ENCODE data around the gene RNF144A. TPM values are rescaled to one million over a fixed set of nuclear protein-coding genes. Genes with fewer than 3 reads are reported as not detected.

Gene RNF144A
- total RNA-seq, 1 experiment from 2014 or later = 3.0 TPM

GRCh38 chr2:7007488-7007845 lies 90.3 kb downstream of the RNF144A start:
- Histone ChIP-seq H3K4me1 (no peaks in the 10 kb centered on the region), H3K36me3 (ENCODE audit: control insufficient read depth, insufficient read depth, low read length) (no peaks in the 10 kb centered on the region), H3K27me3 (replicated peaks; ENCODE audit: control insufficient read depth, insufficient read depth, low read length) (no peaks in the 10 kb centered on the region), H3K9me3 (no peaks in the 10 kb centered on the region), H3K4me3 (ENCODE audit: low read depth, low read length) (no peak overlapping the region)
- ChIA-PET CTCF (interaction anchor here (1.1 kb wide), 2 partner anchors 85 to 91 kb away, joined by 3 to 4 read pairs; no protein-coding TSS in a partner anchor), POLR2A (no interaction called here)
- Mint-ChIP-seq H3K4me3 (ENCODE audit: unreplicated experiment) (no peak overlapping the region), H3K4me1 (ENCODE audit: low read depth, unreplicated experiment) (no peaks in the 10 kb centered on the region), H3K27ac (ENCODE audit: unreplicated experiment) (no peak overlapping the region), H3K9me3 (ENCODE audit: unreplicated experiment) (no peaks in the 10 kb centered on the region), H3K27me3 (ENCODE audit: insufficient read depth, unreplicated experiment) (peaks cover 2% of the 10 kb centered on the region), H3K36me3 (ENCODE audit: insufficient read depth, unreplicated experiment) (no peaks in the 10 kb centered on the region)
- BruUV-seq (replicated peaks) = no TSS peak
- TF ChIP-seq CTCF (IDR thresholded peaks at IDR 0.05; ENCODE audit: insufficient read depth in 1 of 2, low read depth in 1 of 2, low read length in 1 of 2, severe bottlenecking in 1 of 2, unreplicated experiment in 1 of 2) = no peak
- DNase-seq = no peak
- intact Hi-C loops (cut with micrococcal nuclease; ENCODE audit: unreplicated experiment) = no loop called here

- Mint-ChIP-seq H3K27ac (ENCODE audit: unreplicated experiment) (no peak overlapping the region), H3K9me3 (ENCODE audit: unreplicated experiment) (no peaks in the 10 kb centered on the region), H3K36me3 (ENCODE audit: insufficient read depth, unreplicated experiment) (no peaks in the 10 kb centered on the region), H3K27me3 (ENCODE audit: insufficient read depth, unreplicated experiment) (peaks cover 2% of the 10 kb centered on the region), H3K4me1 (ENCODE audit: low read depth, unreplicated experiment) (no peaks in the 10 kb centered on the region), H3K4me3 (ENCODE audit: unreplicated experiment) (no peak overlapping the region)
- ChIA-PET CTCF (interaction anchor here (1.1 kb wide), 2 partner anchors 86 to 92 kb away, joined by 3 to 4 read pairs; no protein-coding TSS in a partner anchor), POLR2A (no interaction called here)
- peak in 1 of 2 experiments; percentile 9 for TF ChIP-seq CTCF (IDR thresholded peaks at IDR 0.05; ENCODE audit: insufficient read depth in 1 of 2, low read depth in 1 of 2, low read length in 1 of 2, severe bottlenecking in 1 of 2, unreplicated experiment in 1 of 2)
- H3K4me3 ChIP-seq (ENCODE audit: low read depth, low read length) = no peak overlapping the region
- H3K4me1 ChIP-seq = no peaks in the 10 kb centered on the region
- H3K27me3 ChIP-seq (replicated peaks; ENCODE audit: control insufficient read depth, insufficient read depth, low read length) = no peaks in the 10 kb centered on the region
- no peaks in the 10 kb centered on the region for H3K36me3 ChIP-seq (ENCODE audit: control insufficient read depth, insufficient read depth, low read length)
- DNase-seq = no peak
- intact Hi-C loops (cut with micrococcal nuclease; ENCODE audit: unreplicated experiment) = no loop called here
- BruUV-seq (replicated peaks) = no TSS peak
- no peaks in the 10 kb centered on the region for H3K9me3 ChIP-seq
These were observed 90.9 kb downstream of the RNF144A start for GRCh38 chr2:7007846-7008741.

- TF ChIP-seq CTCF (IDR thresholded peaks at IDR 0.05; ENCODE audit: insufficient read depth in 1 of 2, low read depth in 1 of 2, low read length in 1 of 2, severe bottlenecking in 1 of 2, unreplicated experiment in 1 of 2) = no peak
- H3K9me3 Mint-ChIP-seq (ENCODE audit: unreplicated experiment) = no peaks in the 10 kb centered on the region
- no peak overlapping the region for H3K27ac Mint-ChIP-seq (ENCODE audit: unreplicated experiment)
- intact Hi-C loops (cut with micrococcal nuclease; ENCODE audit: unreplicated experiment) = no loop called here
- H3K27me3 Mint-ChIP-seq (ENCODE audit: insufficient read depth, unreplicated experiment) = peaks cover 2% of the 10 kb centered on the region
- Histone ChIP-seq H3K9me3 (no peaks in the 10 kb centered on the region), H3K36me3 (ENCODE audit: control insufficient read depth, insufficient read depth, low read length) (no peaks in the 10 kb centered on the region), H3K4me1 (no peaks in the 10 kb centered on the region), H3K4me3 (ENCODE audit: low read depth, low read length) (no peak overlapping the region), H3K27me3 (replicated peaks; ENCODE audit: control insufficient read depth, insufficient read depth, low read length) (no peaks in the 10 kb centered on the region)
- no peaks in the 10 kb centered on the region for H3K36me3 Mint-ChIP-seq (ENCODE audit: insufficient read depth, unreplicated experiment)
- POLR2A ChIA-PET = interaction anchor here (0.5 kb wide), 1 partner anchor 17 kb away, joined by 3 read pairs; no protein-coding TSS in a partner anchor
- CTCF ChIA-PET = no interaction called here
- DNase-seq = no peak
- no peaks in the 10 kb centered on the region for H3K4me1 Mint-ChIP-seq (ENCODE audit: low read depth, unreplicated experiment)
- H3K4me3 Mint-ChIP-seq (ENCODE audit: unreplicated experiment) = no peak overlapping the region
- no TSS peak for BruUV-seq (replicated peaks)
These were observed 92.1 kb downstream of the RNF144A start for GRCh38 chr2:7009207-7009911.
